ENCODE results near the gene RALGAPA2.

The RALGAPA2 gene

DNA sequence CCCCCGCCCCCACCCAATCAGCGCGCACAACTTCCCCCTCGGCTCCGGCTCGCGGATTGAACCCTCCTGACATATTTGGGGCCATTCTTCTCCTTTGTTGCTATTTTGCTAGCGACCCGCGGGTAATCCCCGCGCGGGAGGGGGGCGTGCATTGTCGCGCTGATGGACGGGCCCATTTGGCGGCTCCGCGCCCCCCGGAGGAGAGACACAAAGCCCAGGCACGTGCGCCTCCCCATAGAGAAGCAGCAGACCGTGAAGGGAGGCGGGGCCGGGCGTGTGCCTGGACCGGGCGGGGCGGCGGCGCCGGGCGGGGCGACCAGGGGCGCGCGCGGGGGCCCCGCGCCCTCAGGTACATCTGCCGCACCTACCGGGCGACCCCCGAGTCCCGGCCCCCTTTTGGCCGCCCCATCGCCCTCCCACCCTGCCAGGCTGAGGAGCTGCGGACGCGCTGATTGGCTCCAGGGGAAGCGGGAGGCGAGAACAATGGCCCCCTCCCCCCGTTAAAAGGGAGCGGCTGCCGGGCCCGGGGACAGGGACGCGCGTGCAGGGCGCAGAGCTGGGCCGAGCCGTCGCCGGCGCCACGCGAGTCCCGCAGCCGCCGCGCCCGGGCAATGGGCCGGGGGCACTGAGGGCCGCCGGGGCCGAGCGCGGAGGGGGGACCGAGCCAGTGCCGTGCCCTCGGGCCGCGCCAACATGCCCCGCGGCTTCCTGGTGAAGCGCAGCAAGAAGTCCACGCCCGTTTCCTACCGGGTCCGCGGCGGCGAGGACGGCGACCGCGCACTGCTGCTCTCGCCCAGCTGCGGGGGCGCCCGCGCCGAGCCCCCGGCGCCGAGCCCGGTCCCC, 344.6 kb downstream of the RALGAPA2 start, which contains the start of gene INSM1:
TSS of gene INSM1 (plus strand) at position 530 of the 843 bp plus-strand sequence. CDS start at position 694, 164 bp downstream.
- DNase-seq (ENCODE audit: low read depth), result no peak

DNA sequence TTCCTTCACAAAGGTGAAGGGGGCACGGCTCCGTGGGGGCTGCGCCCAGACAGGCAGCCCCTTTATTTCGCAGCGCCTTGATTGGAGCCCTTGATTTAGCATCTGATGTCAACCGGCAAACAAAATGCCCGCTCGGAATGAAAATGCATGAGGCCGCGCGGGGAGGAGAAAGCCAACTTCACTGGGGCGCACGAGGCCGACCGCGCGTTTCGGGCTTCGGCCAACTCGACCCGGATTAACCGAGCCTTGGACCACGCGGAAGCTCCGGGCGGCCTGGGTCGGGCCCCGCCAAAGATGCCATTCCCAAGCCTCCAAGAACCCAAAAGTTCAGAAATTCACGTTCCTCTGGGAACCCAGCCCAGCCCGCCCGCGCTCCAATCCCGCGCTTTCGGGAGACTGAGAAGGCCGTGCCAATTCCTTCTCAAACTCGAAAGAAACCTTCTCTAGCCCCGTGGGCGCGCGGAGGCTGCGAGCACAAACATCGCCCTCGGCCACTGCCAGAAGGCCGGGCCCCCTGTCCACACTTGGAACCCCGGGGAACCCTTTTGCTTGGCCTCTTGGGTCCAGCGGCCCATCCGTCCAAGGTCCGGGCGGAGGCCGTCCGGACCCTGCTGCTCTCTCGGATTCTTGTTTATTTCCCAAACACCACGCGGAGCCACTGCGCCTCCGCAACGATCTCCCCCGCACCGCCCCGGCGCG, 345.4 kb downstream of the RALGAPA2 start:
- TF ChIP-seq POLR2A (IDR thresholded peaks at IDR 0.05; ENCODE audit: extremely low read depth, insufficient read length) (no peak), MYC (IDR thresholded peaks at IDR 0.05; ENCODE audit: low read depth, low read length) (no peak)
- TF ChIP-seq, protein P1, sequence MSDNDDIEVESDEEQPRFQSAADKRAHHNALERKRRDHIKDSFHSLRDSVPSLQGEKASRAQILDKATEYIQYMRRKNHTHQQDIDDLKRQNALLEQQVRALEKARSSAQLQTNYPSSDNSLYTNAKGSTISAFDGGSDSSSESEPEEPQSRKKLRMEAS (IDR thresholded peaks at IDR 0.05; ENCODE audit: low read depth, low read length), result no peak
- TF ChIP-seq, protein P2, sequence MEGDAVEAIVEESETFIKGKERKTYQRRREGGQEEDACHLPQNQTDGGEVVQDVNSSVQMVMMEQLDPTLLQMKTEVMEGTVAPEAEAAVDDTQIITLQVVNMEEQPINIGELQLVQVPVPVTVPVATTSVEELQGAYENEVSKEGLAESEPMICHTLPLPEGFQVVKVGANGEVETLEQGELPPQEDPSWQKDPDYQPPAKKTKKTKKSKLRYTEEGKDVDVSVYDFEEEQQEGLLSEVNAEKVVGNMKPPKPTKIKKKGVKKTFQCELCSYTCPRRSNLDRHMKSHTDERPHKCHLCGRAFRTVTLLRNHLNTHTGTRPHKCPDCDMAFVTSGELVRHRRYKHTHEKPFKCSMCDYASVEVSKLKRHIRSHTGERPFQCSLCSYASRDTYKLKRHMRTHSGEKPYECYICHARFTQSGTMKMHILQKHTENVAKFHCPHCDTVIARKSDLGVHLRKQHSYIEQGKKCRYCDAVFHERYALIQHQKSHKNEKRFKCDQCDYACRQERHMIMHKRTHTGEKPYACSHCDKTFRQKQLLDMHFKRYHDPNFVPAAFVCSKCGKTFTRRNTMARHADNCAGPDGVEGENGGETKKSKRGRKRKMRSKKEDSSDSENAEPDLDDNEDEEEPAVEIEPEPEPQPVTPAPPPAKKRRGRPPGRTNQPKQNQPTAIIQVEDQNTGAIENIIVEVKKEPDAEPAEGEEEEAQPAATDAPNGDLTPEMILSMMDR (IDR thresholded peaks at IDR 0.05; ENCODE audit: low read depth, low read length), result no peak
- no peak overlapping the region for H3K4me3 ChIP-seq (ENCODE audit: low read depth, low read length)
- DNase-seq (ENCODE audit: low read depth), result no peak

More for the DNA sequence above, 344.6 kb downstream of the RALGAPA2 start, which contains the start of gene INSM1:
- no peak within 1 kb of the TSS for H3K4me3 ChIP-seq (ENCODE audit: low read depth, low read length)
- TF ChIP-seq, protein P2 (IDR thresholded peaks at IDR 0.05; ENCODE audit: low read depth, low read length), result no peak
- TF ChIP-seq MYC (IDR thresholded peaks at IDR 0.05; ENCODE audit: low read depth, low read length) (no peak), POLR2A (IDR thresholded peaks at IDR 0.05; ENCODE audit: extremely low read depth, insufficient read length) (no peak)
- TF ChIP-seq, protein P1 (IDR thresholded peaks at IDR 0.05; ENCODE audit: low read depth, low read length), result no peak

DNA sequence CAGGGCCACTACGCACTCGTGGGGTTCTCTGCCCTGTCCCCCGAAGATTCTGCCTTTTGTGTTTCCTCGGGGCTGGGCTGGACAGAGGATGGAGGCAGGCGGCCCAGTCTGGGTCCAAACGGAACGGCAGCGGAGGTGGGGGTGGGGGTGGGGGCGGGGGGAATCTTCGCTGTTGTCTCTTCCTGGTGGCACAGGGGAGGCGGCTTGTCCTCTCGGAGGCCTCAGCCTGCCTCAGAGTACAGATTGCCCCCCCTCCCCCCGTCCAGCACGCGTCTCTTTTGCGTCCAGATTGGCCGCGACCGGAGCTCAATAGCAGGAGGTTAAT, 345.9 kb downstream of the RALGAPA2 start:
- TF ChIP-seq POLR2A (IDR thresholded peaks at IDR 0.05; ENCODE audit: extremely low read depth, insufficient read length) (no peak), MYC (IDR thresholded peaks at IDR 0.05; ENCODE audit: low read depth, low read length) (no peak)
- TF ChIP-seq, protein P1 (IDR thresholded peaks at IDR 0.05; ENCODE audit: low read depth, low read length), result no peak
- TF ChIP-seq, protein P2 (IDR thresholded peaks at IDR 0.05; ENCODE audit: low read depth, low read length), result no peak
- no peak for DNase-seq (ENCODE audit: low read depth)
- no peak overlapping the region for H3K4me3 ChIP-seq (ENCODE audit: low read depth, low read length)

DNA sequence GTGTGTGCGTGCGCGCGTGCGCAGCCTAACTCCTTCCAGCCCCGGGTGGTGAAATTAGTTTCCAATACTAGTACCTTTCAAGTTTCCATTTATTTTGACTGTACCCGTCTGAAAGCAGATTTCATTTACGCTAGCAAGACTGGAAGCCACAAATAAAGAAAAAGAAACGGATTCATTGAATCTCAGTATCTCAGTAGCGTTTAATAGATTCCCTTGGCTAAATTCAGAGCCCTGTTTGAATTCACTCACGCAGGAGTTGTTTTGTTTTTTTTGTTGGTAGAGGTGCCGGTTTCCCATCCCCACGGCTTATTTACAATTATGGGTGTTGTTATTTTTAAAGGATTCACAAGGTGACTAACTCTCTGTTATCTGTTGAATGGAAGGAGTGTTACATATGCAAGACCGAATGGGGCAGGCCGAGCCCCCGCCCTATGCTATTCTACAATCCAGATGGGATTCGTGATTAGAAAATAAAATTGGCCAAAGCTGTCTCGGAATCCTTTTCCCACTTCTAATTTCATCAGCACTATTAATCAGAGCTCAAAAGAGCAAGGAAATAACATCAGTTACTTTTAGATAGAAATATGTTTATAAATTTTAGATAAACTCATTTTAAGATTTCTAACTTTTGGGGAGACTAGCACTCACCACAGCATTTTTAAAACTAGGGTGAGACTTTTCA, 346.8 kb downstream of the RALGAPA2 start:
- no peak for DNase-seq (ENCODE audit: low read depth)
- H3K4me3 ChIP-seq (ENCODE audit: low read depth, low read length), result no peak overlapping the region
- TF ChIP-seq MYC (IDR thresholded peaks at IDR 0.05; ENCODE audit: low read depth, low read length) (no peak), POLR2A (IDR thresholded peaks at IDR 0.05; ENCODE audit: extremely low read depth, insufficient read length) (no peak)
- TF ChIP-seq, protein P1 (IDR thresholded peaks at IDR 0.05; ENCODE audit: low read depth, low read length), result no peak
- TF ChIP-seq, protein P2 (IDR thresholded peaks at IDR 0.05; ENCODE audit: low read depth, low read length), result no peak

DNA sequence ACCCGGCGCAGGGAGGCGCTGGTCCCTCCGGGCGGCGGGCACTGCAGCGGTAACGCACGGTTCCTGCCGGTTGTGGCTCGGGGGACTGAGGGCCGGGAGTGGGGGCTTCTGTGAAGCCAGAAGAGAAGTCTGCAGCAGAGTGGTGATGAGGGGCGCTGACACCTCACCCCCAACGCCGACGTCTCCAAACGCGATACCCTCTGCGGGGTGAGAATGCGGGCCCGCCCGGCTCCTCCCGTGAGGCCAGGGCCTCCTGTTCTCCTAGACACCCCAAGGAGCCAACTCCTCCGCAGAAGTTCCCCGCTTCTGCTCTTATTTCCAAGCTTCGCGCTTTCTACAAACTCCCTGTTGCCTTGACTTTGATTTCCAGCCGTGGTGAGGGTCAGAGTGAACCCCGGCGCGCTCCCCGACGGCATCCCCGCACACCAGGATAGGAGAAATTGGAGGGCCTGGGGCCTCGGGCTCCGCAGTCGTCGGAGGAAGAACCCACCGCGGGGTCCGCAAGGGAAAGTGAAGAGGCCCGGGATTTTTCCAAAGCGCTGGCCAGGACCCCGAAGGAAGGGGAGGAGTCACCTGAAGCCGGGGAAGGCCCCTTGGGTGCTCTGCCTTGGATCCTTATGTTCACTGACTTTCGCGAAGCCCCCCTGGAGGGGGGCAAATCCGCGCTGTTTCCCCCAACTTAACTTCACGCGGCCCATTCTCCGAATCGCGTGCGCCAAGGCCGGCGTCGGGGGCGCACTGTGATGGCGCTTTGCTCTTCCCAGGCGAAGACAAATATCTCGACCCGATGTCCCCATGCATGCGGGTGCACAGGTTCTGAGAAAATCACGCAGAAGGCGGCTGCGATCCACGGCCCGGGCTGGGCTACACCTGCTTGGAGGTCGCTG, 347.6 kb downstream of the RALGAPA2 start:
- DNase-seq (ENCODE audit: low read depth), result no peak
- TF ChIP-seq POLR2A (IDR thresholded peaks at IDR 0.05; ENCODE audit: extremely low read depth, insufficient read length) (no peak), MYC (IDR thresholded peaks at IDR 0.05; ENCODE audit: low read depth, low read length) (no peak)
- TF ChIP-seq, protein P2 (IDR thresholded peaks at IDR 0.05; ENCODE audit: low read depth, low read length), result no peak
- TF ChIP-seq, protein P1 (IDR thresholded peaks at IDR 0.05; ENCODE audit: low read depth, low read length), result no peak
- no peak overlapping the region for H3K4me3 ChIP-seq (ENCODE audit: low read depth, low read length)
